SIG-M5 treated with dmso at 0.1 percent for 504 hours (cell line): ENCODE measurements around the gene THOC2.
"Not testable (repeated sequence)": the region's sequence is repeated elsewhere in the genome, so short reads cannot be mapped to it uniquely, and the experiment has no call there.

ENCODE experiments used
- DNase-seq: peaks from one replicate; lab custom pipeline; 2025; ENCODE audit not compliant: unreplicated experiment; lab: John Stamatoyannopoulos, UW

Gene THOC2

GRCh38 chrX:123574027-123574426 lies 158.8 kb downstream of the THOC2 start:
- DNase-seq, result not testable (repeated sequence)

GRCh38 chrX:123570011-123570590 lies 162.8 kb downstream of the THOC2 start:
- DNase-seq, result peak; percentile 45

DNA sequence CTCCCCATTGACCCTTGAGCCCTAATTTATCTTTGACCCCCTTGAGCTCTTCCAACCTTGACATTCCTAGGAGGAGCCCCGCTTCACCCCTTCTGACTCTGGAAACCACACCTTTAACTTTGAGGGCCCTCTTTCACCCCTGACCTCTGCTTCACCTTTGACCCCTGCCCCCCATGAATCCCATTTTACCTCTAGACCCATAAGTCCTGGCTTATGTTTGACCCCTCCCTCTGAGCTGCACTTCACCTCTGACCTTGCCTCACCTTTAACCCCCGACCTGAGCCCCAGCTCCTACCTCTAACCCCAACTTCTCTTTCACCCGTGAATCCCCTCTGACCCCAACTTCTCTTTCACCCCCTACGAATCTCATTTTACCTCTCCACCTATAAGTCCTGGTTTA lies 169.7 kb downstream of the THOC2 start:
- DNase-seq, result no peak

GRCh38 chrX:123562342-123563146 lies 170.3 kb downstream of the THOC2 start:
- no peak for DNase-seq

DNA sequence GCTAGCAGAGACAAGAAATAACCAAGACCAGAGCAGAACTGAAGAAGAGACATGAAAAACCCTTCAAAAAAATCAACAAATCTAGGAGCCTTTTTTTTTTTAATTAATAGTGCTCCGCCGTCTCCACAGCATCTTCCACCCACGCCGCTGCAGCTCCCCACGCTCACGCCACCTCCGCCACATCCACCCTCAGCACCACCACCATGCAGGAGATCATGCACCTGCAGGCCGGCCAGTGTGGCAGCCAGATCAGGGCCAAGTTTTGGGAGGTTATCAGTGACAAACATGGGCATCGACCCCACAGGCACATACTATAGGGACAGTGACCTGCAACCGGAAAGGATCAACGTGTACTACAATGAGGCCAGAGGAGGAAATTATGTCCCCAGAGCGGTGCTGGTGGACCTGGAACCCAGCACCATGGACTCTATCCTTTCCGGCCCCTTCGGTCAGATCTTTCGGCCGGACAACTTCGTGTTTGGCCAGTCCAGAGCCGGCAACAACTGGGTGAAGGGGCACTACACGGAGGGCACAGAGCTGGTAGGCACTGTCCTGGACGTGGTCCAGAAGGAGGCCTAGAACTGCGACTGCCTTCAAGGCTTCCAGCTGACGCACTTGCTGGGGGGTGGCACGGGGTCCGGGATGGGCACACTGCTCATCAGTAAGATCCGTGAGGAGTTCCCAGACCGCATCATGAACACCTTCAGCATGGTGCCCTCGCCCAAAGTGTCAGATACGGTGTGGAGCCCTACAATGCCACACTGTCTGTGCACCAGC lies 171.2 kb downstream of the THOC2 start:
- no peak for DNase-seq

- no peak for DNase-seq
Measured at GRCh38 chrX:123550829-123551228, 182.0 kb downstream of the THOC2 start.
